B cell (primary cell): ENCODE data around the gene LRP6.

Experiments used
- EZH2 ChIP-seq: IDR thresholded peaks from 2 replicates; pipeline ENCODE4 v1.6.1; 2012; ENCODE audit warnings: borderline replicate concordance, low read depth, mild to moderate bottlenecking, moderate library complexity, low read length; ENCODE audit not compliant: insufficient read depth, poor library complexity, severe bottlenecking
- TF ChIP-seq, protein P1 (sequence below): fragments of 200-600 bp; IDR thresholded peaks from one replicate; pipeline ENCODE4 v1.8.0; 2022; ENCODE audit warnings: antibody characterized with exemption, mild to moderate bottlenecking

DNA sequence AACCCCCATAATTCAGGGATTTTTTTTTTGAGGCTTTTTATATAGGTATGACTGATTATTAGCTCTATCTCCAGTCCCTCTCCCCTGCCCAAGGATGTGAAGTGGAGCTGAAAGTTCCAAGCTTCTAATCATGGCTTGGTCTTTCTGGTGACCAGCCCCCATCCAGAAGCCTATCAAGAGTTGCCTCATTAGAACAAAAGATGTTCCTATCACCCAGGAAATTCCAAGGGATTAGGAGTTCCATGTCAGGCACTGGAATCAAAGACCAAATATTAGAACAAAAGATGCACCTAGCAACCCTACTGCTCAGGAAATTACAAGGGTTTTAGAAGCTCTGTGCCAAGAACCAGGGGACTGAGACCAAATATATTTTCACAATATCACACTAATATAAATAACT is 29.9 kb downstream of the LRP6 start:
- TF ChIP-seq, protein P1, sequence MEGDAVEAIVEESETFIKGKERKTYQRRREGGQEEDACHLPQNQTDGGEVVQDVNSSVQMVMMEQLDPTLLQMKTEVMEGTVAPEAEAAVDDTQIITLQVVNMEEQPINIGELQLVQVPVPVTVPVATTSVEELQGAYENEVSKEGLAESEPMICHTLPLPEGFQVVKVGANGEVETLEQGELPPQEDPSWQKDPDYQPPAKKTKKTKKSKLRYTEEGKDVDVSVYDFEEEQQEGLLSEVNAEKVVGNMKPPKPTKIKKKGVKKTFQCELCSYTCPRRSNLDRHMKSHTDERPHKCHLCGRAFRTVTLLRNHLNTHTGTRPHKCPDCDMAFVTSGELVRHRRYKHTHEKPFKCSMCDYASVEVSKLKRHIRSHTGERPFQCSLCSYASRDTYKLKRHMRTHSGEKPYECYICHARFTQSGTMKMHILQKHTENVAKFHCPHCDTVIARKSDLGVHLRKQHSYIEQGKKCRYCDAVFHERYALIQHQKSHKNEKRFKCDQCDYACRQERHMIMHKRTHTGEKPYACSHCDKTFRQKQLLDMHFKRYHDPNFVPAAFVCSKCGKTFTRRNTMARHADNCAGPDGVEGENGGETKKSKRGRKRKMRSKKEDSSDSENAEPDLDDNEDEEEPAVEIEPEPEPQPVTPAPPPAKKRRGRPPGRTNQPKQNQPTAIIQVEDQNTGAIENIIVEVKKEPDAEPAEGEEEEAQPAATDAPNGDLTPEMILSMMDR: no peak
- no peak for TF ChIP-seq EZH2
